GM12801 (cell line): ENCODE data around the gene ITGB1BP1.

Experiments used
- CTCF ChIP-seq: IDR thresholded peaks from one replicate; pipeline ENCODE4 v1.5.1; 2011; ENCODE audit warnings: control low read depth; ENCODE audit not compliant: insufficient read length; ENCODE audit errors: extremely low read depth

The ITGB1BP1 gene

GRCh38 chr2:9424447-9425164, 1.3 kb upstream of the ITGB1BP1 start:
- no peak for TF ChIP-seq CTCF

- no peak for TF ChIP-seq CTCF
Measured at GRCh38 chr2:9423922-9424272, 569 bp upstream of the ITGB1BP1 start.

GRCh38 chr2:9422321-9423099, 818 bp downstream of the ITGB1BP1 start:
- TF ChIP-seq CTCF, result no peak

- no peak for TF ChIP-seq CTCF
Measured at GRCh38 chr2:9420495-9420894, 2.8 kb downstream of the ITGB1BP1 start.

- no peak for TF ChIP-seq CTCF
Measured at GRCh38 chr2:9419541-9419940, 3.8 kb downstream of the ITGB1BP1 start.

GRCh38 chr2:9418746-9419145, 4.6 kb downstream of the ITGB1BP1 start:
- TF ChIP-seq CTCF, result no peak

GRCh38 chr2:9417725-9418124, 5.6 kb downstream of the ITGB1BP1 start:
- no peak for TF ChIP-seq CTCF
